Stimulated activated naive CD8-positive, alpha-beta T cell treated with anti-CD3 and anti-CD28 coated beads, Interleukin-15, Interleukin-2, amounts not matched to agents 100 ng/mL and 50 ng/mL, for 24 hours (primary cell): Measurements from ENCODE around the gene PAX8.
A peak's percentile ranks its signal among the peaks of the same experiment; 100 is the strongest.
"Not testable (repeated sequence)": the region's sequence is repeated elsewhere in the genome, so short reads cannot be mapped to it uniquely, and the experiment has no call there.

Experiments used
- H3K27ac Mint-ChIP-seq: one replicate; pipeline ENCODE4 v1.8.0; 2021; ENCODE audit warnings: mild to moderate bottlenecking, mixed read lengths
- H3K27me3 Mint-ChIP-seq: one replicate; pipeline ENCODE4 v1.8.0; 2021; ENCODE audit warnings: mixed read lengths
- H3K36me3 Mint-ChIP-seq: one replicate; pipeline ENCODE4 v1.8.0; 2021; ENCODE audit warnings: low read depth, mixed read lengths
- H3K4me1 Mint-ChIP-seq: one replicate; pipeline ENCODE4 v1.8.0; 2021; ENCODE audit warnings: low read depth, mixed read lengths
- H3K4me3 Mint-ChIP-seq: one replicate; pipeline ENCODE4 v1.8.0; 2021; ENCODE audit warnings: mild to moderate bottlenecking, mixed read lengths
- H3K9me3 Mint-ChIP-seq: one replicate; pipeline ENCODE4 v1.8.0; 2021; ENCODE audit warnings: mixed read lengths

PAX8 gene

DNA sequence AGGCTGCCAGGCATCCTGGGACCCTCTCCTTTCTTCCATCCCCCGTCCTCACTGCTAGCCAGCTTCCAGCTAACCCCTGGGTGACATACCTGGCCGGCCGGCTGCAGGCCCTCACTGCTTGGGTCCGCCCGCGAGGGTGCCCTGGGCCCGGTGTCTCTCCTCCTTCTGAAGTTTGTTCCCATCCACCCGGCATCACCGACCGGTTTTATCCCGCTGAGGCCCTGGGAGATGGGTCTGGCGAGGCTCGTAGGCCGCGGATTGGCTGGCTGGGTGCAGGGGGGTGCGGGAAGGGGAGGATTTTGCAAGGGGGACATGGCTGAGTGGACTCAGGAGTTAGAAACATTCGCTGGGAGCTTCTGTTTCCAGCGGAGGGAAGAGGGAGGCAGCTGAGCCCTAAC is at the start of gene PAX8:
PAX8 (minus strand) TSS at position 180 of the 398 bp plus-strand sequence. CDS start 527 bp downstream, outside the sequence.
- no peak within 1 kb of the TSS for H3K27ac Mint-ChIP-seq
- no peaks in the 10 kb centered on the region for H3K9me3 Mint-ChIP-seq
- H3K27me3 Mint-ChIP-seq = peaks cover 60% of the 10 kb centered on the region
- no peak within 1 kb of the TSS for H3K4me3 Mint-ChIP-seq
- no peaks in the 10 kb centered on the region for H3K36me3 Mint-ChIP-seq
- peaks cover 14% of the 10 kb centered on the region for H3K4me1 Mint-ChIP-seq

DNA sequence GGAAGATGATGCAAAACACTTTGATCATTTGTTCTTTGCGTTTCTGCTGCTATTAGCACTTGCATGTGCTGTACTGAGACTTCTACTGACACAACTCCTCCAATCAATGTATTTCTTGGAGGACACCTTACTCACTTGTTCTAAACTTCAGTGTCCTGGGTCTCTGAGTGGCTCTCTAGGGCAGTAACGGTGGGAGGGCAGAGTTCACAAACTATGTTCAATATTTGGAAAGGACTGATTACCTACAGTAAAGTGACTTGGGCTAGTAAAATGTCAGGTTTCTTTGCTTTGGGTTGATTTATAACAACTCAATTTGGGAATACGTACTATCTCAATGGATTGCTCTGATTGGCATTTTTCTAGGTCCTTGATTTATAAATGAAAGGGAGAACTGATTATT is 49.3 kb upstream of the PAX8 start:
- Mint-ChIP-seq H3K9me3 (no peaks in the 10 kb centered on the region), H3K27ac (no peak overlapping the region), H3K36me3 (no peaks in the 10 kb centered on the region), H3K27me3 (no peaks in the 10 kb centered on the region), H3K4me1 (peaks cover 31% of the 10 kb centered on the region), H3K4me3 (no peak overlapping the region)

- H3K27ac Mint-ChIP-seq, H3K9me3 Mint-ChIP-seq, H3K27me3 Mint-ChIP-seq, H3K36me3 Mint-ChIP-seq: not testable (repeated sequence)
- peaks cover 27% of the 10 kb centered on the region for H3K4me1 Mint-ChIP-seq
- H3K4me3 Mint-ChIP-seq = peak overlapping the region; percentile 65
These were observed 46.5 kb upstream of the PAX8 start for GRCh38 chr2:113325161-113325731.

DNA sequence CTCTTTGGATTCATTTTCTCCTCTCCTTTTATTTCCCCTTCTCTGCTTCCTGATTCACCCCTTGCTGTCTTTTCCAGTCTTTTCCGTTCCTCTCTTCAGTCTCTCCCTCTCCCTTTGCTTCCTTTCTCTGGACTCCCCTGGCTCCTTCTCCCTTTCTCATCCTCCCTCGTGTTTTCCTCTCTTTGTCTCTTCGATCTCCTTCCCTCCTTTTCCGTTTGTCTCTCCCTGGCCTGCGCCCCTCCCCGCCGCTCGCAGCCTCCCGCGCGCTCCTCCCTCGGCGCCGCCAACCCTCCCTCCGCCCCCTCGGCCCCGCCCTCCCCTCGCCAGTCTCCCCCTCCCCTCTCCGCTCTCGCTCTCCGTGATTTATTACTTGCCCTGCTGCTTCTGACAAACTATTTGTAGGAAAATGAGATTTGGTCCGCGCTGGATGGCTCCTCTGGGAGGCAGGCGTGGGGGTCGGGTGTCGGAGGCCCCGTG is 46.0 kb upstream of the PAX8 start:
- Mint-ChIP-seq H3K27ac (peak overlapping the region; percentile 70), H3K4me3 (peak overlapping the region; percentile 65), H3K36me3 (no peaks in the 10 kb centered on the region), H3K4me1 (peaks cover 22% of the 10 kb centered on the region), H3K9me3 (no peaks in the 10 kb centered on the region), H3K27me3 (no peaks in the 10 kb centered on the region)

DNA sequence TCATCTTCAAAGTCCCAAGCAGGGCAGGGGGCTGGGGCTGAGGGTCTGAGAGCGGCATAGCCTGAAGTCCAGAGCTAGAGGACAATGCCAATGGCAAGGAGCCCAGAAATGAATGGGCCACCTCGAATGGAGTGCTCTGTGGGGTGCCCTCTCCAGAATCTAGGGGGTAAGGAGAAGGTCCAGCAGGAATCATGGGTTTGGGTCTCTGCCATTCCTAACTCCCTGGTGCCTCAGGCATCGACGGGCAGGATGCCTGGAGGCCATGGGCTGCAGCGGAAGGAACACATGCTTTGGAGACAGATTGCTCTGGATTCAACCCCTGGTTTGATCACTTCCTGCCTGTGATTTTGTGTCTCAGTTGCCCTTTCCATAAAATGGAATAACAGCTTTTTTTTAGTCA is 44.4 kb upstream of the PAX8 start:
- H3K36me3 Mint-ChIP-seq, H3K27me3 Mint-ChIP-seq, H3K4me3 Mint-ChIP-seq, H3K27ac Mint-ChIP-seq, H3K9me3 Mint-ChIP-seq: not testable (repeated sequence)
- peaks cover 11% of the 10 kb centered on the region for H3K4me1 Mint-ChIP-seq

- not testable (repeated sequence) for H3K27ac Mint-ChIP-seq, H3K27me3 Mint-ChIP-seq, H3K9me3 Mint-ChIP-seq, H3K4me1 Mint-ChIP-seq, H3K4me3 Mint-ChIP-seq, H3K36me3 Mint-ChIP-seq
These were observed 41.4 kb upstream of the PAX8 start for GRCh38 chr2:113320106-113320505.

DNA sequence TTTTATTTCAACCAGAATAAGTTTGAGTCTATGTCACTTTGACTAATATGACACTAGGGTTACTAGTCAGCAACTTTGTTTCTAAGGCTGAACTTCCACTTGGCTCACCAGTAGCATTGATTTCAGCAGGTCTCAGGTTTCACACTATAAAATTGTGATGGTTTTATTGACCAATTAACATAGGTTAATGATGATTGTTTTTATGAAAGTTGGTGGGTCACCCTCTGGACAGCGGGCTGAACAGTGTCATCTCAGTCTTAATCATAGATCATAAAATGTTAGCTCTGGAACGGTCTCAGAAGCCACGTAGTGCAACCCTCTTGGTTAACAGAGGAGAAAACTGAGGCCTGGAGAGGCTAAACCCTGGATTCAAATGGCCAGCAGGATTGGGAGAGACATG is 40.2 kb upstream of the PAX8 start:
- not testable (repeated sequence) for H3K36me3 Mint-ChIP-seq, H3K27ac Mint-ChIP-seq, H3K4me3 Mint-ChIP-seq, H3K9me3 Mint-ChIP-seq, H3K27me3 Mint-ChIP-seq, H3K4me1 Mint-ChIP-seq

DNA sequence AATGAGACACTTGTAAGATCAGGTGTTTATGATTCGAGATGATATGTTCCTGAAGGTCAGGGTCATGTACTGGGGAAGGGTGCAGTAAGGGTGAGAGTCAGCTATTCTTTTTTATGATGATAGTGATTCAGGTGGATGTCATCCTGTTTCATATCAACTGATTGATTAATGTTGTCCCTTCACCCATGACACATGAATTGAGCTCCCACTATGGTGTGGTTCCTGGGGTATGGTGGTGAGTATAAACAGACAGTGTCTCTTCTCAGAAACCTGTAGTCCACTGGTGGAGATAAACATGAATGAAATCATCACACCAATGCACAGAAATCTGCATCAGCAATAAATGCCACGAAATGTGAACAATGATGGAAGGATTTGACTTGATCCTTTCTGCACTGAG is 37.4 kb upstream of the PAX8 start:
- Mint-ChIP-seq H3K27me3 (peaks cover 3% of the 10 kb centered on the region), H3K4me3 (no peak overlapping the region), H3K27ac (no peak overlapping the region), H3K9me3 (no peaks in the 10 kb centered on the region), H3K4me1 (no peaks in the 10 kb centered on the region), H3K36me3 (no peaks in the 10 kb centered on the region)

- H3K27me3 Mint-ChIP-seq, H3K9me3 Mint-ChIP-seq, H3K27ac Mint-ChIP-seq, H3K4me1 Mint-ChIP-seq, H3K36me3 Mint-ChIP-seq, H3K4me3 Mint-ChIP-seq: not testable (repeated sequence)
These were observed 35.9 kb upstream of the PAX8 start for GRCh38 chr2:113314663-113315062.

GRCh38 chr2:113314176-113314575 is 35.5 kb upstream of the PAX8 start:
- H3K36me3 Mint-ChIP-seq, H3K27ac Mint-ChIP-seq, H3K4me1 Mint-ChIP-seq, H3K9me3 Mint-ChIP-seq, H3K4me3 Mint-ChIP-seq, H3K27me3 Mint-ChIP-seq: not testable (repeated sequence)

DNA sequence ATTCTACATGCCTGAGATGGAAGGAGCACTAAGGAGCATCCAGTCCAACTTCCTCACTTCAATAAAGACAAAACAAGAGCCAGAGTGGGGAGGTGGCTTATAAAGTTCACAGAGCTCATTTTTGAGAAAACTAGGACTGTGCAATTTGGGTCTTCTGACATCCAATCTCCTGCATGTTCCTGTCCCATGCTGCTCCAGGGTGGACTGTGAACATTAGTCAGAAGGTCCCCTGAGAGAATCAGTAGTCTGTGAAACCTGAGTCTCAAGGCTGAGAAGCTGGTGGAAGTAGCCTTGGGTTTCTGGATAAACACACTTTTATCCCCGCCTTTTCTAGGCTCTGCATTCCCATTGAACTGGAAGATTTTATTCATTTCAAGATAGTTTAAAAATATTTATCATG is 33.1 kb upstream of the PAX8 start:
- not testable (repeated sequence) for H3K27me3 Mint-ChIP-seq, H3K4me3 Mint-ChIP-seq, H3K9me3 Mint-ChIP-seq, H3K4me1 Mint-ChIP-seq, H3K36me3 Mint-ChIP-seq, H3K27ac Mint-ChIP-seq

GRCh38 chr2:113311191-113311590 is 32.5 kb upstream of the PAX8 start:
- H3K27ac Mint-ChIP-seq, H3K4me1 Mint-ChIP-seq, H3K36me3 Mint-ChIP-seq, H3K9me3 Mint-ChIP-seq, H3K4me3 Mint-ChIP-seq, H3K27me3 Mint-ChIP-seq: not testable (repeated sequence)

- Mint-ChIP-seq H3K4me1 (no peaks in the 10 kb centered on the region), H3K27ac (no peak overlapping the region), H3K27me3 (peaks cover 3% of the 10 kb centered on the region), H3K9me3 (no peaks in the 10 kb centered on the region), H3K4me3 (no peak overlapping the region), H3K36me3 (no peaks in the 10 kb centered on the region)
These were observed 31.1 kb upstream of the PAX8 start for GRCh38 chr2:113309655-113310387.

DNA sequence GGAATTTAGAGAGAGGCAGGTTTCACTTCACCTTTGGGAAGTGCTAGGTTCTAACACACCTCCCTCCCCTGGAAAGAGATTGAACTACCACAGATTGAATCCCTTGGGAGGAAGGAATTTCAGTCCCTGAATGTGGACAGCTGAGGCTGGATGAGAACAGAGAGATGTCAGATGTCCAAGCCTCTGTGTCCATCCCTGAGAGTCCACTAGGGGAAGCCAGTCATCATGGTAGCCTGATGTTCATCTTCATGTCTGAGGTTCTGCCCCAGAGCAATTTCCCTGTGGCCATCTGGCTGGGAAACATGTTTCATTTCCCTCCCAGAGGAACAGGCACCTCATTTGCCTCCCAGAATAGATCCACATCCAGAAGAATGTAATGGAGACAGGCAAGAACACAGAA is 30.1 kb upstream of the PAX8 start:
- not testable (repeated sequence) for H3K27ac Mint-ChIP-seq, H3K9me3 Mint-ChIP-seq, H3K27me3 Mint-ChIP-seq, H3K36me3 Mint-ChIP-seq, H3K4me3 Mint-ChIP-seq, H3K4me1 Mint-ChIP-seq

DNA sequence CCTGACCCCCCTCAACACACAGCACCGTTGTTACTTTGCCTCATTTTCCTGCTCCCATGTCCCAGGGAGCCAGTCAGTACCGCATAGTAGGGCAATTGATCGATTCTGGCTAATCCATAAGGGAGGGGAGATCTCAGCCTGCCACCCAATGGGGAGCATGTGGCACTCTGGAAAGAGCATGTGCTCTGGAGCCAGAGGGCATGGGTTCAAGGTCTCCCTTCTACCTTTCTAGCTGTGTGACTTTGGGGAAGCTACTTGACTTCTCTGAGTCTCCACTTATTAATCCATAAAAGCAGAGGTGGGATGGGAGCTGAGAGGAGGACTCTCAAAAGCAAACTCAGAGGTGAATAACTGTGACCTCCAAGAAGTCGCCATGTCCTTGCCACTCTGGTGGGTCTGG is 27.5 kb upstream of the PAX8 start:
- H3K4me3 Mint-ChIP-seq, H3K27ac Mint-ChIP-seq, H3K36me3 Mint-ChIP-seq, H3K9me3 Mint-ChIP-seq, H3K27me3 Mint-ChIP-seq, H3K4me1 Mint-ChIP-seq: not testable (repeated sequence)

DNA sequence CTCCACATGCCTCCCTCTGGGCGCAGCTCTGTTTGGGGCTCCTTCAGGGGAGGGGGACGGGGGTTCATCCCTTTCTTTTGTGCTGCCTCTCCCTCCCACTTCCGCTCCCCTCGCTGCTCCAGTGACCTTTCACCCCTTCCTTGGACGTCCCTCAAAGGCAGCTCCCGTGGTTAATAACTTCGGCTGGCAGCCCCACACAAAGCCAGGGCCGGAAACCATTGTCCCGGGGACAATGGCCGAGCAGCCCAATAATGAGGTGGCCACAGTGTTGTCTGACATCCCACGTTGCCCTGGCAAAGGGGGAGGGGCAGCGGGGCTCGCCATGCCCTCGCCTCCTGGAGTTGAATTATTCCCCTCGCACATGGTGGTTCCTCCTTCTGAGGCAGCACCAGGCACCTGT is 27.0 kb upstream of the PAX8 start:
- not testable (repeated sequence) for H3K27me3 Mint-ChIP-seq, H3K27ac Mint-ChIP-seq, H3K4me1 Mint-ChIP-seq, H3K36me3 Mint-ChIP-seq, H3K9me3 Mint-ChIP-seq, H3K4me3 Mint-ChIP-seq
